Activated CD4-positive, alpha-beta T cell treated with anti-CD3 and anti-CD28 coated beads, Interleukin-2, amount 50 U/mL, for 1 hour (primary cell): ENCODE measurements around the gene PRKCE.

Experiments
- DNase-seq: peaks from one replicate; pipeline ENCODE4 v3.0.0-alpha.2; 2020

The PRKCE gene

DNA sequence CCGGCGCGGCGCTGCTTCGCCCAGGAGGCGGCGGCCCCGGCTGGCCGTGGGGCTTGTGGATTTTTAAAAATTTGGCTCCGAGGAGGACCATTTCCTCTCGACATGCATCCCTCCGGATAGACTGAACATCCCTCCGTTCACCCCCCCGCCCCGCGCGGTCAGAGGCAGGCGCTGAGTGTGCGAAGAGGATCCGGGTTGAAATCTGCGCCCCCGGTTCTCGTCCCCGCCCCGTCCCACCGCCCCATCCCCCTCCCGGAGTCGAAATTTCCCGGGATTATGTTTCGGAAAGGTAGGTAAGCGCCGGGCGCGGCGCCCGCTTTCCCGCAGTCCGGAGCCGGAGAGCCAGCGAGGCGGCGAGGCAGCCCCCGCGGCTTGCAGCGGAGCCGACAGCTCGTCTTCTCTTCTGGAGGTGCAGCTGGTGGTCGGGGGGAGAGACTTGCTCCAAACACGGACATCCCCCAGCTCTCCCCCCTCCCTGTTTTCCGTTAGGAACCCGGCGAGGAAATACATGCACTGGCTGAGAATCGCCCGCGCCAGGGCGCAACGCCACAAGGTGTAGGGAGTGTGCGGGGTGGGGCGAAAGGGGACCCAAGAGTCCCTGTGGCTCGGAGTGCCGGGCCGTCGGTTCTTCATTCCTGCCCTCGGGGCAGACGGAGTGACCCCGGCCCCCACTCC lies at the start of gene PRKCE:
Gene PRKCE, plus strand, starts transcription at position 261 of the 675 bp plus-strand sequence.
- peak; percentile 48 for DNase-seq

DNA sequence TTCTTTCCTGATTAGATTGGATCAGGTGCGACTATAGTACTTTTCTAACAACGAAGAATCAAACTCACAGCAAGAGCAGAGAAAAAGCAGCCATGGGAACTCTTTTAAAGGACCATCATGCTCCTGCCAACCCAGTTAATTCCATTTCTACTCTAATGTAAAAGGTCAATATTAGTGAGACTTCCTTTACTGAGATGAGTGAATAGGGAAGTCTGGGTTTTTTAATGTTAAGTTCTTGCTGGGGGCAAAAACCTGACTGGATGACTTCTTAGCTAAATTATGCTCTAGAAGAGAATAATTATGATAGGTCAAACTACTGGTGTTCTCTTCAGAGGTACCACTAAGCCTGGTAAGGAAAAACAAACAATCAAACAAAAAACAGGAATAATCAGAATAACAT lies 48.9 kb upstream of the PRKCE start:
- DNase-seq = no peak

- no peak for DNase-seq
These were observed 46.4 kb upstream of the PRKCE start for GRCh38 chr2:45605116-45605515.

DNA sequence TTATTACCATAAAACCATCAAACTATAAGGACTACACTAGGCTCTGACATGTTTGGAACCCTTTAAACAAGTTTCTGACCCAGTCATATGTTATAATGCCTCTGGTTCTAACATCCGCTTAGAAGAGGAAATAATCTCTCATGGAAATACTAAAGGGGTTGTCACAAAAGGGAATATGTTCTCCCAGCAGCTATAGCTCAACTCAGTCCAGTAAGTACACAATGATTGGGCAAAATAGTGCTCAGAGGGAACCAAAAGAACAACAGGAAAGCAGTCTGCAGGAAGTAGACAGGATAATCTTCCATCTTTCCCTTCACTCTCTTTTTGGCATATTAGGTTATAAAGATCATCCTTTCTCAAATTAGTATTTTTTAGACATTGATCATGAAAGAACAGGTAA lies 44.7 kb upstream of the PRKCE start:
- no peak for DNase-seq

- DNase-seq = no peak
These were observed 43.8 kb upstream of the PRKCE start for GRCh38 chr2:45607701-45608100.

- DNase-seq = peak; percentile 23
These were observed 41.0 kb upstream of the PRKCE start for GRCh38 chr2:45610281-45611019.

GRCh38 chr2:45611020-45611859 lies 40.2 kb upstream of the PRKCE start, which contains the start of gene SRBD1:
Gene SRBD1 (minus strand): TSS chr2:45611267. CDS start chr2:45605441, 5,826 bp downstream.
- peak; percentile 75 for DNase-seq

DNA sequence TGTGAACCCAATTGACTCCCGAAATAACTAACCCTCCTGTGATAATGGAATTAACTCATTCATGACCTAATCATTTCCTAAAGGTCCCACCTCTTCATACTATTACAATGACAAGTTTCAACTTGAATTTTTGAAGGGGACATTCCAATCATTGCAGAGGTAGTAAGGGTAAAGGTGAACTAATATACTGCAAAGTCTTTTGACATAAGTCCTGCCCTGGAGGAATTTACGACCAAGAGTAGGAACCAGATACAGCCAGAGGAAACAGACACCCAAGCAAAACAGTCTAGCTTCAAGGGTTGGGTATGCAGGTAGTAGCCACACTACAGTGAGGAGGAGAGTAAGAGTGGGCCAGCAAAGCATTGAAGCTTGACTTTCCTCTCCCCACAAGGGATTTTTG lies 39.2 kb upstream of the PRKCE start:
- no peak for DNase-seq

DNA sequence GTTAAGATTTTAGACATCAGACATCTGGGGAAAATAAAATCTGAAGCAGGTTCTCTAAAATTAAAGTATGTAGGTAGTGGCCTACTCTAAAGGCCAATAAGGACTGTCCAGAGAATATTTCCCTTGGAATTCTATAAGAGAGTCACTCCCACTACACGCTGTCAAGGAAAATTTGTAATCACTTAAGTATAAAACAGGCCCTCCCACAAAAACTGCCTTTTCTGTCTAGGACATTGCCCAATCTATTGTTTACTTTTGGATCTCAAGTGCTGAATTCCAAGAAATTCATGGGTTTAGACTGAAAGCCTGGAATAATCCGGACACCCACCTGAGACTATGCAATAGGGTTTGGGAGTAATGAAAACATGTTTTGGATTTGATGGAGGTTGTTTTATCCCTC lies 38.7 kb upstream of the PRKCE start:
- no peak for DNase-seq

DNA sequence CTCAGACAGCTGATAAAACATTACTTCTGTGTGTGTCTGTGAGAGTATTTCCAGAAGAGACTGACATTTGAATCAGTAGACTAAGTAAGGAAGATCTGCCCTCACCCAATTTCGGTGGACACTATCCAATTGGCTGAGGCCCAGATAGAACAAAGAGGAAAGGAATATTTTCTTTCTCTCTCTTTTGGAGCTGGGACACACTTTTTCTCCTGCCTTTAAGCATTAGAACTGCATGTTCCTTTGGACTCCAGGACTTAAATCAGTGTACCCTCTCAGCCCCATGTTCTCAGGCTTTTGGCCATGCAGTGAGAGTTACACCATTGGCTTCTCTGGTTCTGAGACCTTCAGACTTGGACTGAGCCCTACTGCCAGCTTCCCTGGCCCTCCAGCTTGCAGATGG lies 37.1 kb upstream of the PRKCE start:
- no peak for DNase-seq

GRCh38 chr2:45614871-45615415 lies 36.5 kb upstream of the PRKCE start:
- DNase-seq = no peak

- DNase-seq = no peak
These were observed 34.6 kb upstream of the PRKCE start for GRCh38 chr2:45616658-45617411.

- DNase-seq = no peak
These were observed 34.0 kb upstream of the PRKCE start for GRCh38 chr2:45617496-45617895.

DNA sequence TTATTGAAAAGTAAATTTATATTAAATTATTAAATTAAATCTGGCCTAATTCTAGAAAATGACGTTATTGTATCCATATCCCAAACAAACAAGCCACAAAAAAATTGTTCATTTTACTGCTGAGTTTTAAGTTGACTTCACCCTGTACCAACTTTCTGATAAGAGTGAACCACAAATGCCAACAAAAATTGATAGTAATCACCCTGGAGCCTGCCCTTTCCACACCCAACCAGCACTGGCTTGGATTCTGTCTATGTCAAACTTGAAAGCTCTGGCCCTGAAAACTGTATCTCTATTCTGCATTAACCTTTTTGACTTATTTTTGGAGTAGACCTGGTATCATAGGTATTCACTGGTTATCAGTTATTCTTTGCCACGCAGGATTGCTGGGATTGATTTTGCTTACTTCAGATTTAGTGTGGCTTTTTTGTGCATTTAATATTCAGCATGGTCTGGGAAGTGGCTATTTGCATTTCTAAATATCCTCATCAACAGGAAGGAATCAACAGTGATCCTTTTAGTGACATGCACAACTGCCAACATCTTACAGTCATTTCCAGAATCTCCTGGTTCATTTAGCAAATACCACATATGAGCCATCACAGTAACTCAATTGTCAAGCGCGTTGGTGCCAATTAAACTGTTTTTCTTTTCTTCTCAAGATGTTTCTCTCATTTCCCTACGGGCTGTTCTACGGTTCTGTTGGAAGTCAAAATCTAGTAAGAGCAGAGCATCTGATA lies 29.0 kb upstream of the PRKCE start:
- DNase-seq = no peak

DNA sequence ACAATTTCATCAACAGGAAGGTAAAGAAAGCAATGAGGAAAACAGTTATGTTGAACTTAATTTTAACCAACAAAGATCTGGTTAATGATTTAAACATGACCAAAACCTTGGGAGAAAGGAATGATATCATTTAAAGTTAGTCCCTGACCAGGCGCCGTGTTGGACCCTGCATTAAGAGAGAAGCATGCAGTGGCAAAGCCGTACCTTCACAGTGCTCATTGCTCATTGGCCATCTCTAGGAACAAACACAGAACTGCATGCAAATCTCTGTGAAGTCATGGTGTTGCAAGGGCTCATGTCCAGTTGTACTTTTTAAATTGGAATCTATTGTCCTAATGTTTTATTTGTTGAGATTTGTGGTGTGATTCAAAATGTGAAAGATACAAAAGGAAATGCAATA lies 28.4 kb upstream of the PRKCE start:
- DNase-seq = no peak

GRCh38 chr2:45625824-45626223 lies 25.7 kb upstream of the PRKCE start:
- no peak for DNase-seq

DNA sequence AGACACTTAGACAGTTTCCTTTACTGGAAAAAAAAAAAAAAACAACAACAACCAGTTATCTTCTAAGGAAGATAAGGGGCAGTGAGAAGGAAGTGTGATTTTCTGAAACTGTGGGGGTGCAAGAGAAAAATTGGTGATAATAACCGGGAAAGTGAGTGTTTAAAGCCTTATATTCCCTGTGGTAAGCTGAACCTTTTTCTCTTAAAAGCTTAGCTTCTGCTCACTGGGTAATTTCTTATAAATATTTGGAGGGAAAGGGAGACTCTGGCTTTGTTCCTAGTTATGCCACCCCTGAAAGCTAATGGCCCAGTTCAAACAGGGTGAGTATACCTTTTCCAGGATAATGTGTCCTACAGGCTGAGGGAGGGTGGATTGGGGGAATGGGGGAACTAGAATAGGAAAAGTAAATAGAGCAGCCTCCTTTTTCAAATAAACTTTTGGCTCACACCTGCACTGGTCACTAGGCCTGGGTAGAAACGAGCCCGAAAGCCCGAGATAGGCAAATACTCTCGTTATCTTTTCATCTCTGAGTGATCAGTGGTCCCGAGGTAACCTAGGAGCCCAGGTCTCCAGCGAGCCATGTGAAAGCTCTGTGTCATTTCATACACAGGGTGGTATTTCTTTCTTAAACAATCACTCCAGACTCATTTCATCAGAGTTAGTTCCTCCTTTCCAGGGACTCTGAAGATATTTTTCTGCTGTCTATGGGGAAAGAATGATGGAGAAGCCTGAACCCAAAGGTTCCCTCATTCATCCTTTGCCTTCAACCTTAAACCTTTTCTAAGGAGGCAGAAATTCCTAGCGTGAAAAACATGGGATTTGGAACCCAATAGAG lies 24.9 kb upstream of the PRKCE start:
- DNase-seq = no peak

- no peak for DNase-seq
These were observed 23.6 kb upstream of the PRKCE start for GRCh38 chr2:45627911-45628310.

DNA sequence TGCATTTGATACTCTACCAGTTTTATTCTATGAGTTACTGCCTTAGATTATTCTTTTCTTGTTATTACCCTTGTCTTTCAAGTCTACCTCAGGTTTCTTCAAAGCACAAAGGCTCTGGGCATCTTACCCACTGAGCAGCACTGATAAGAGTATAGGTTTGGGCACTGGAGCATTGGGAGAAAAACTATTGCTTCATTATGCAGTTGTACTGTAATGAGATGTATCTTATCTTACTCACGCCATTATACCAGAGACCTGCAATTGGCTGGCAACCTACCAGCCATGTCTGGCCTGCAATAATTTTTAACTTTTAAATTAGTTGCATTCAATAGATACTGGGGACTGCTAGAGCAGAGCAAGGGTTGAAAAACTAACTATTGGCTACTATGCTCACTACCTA lies 21.5 kb upstream of the PRKCE start:
- no peak for DNase-seq

DNA sequence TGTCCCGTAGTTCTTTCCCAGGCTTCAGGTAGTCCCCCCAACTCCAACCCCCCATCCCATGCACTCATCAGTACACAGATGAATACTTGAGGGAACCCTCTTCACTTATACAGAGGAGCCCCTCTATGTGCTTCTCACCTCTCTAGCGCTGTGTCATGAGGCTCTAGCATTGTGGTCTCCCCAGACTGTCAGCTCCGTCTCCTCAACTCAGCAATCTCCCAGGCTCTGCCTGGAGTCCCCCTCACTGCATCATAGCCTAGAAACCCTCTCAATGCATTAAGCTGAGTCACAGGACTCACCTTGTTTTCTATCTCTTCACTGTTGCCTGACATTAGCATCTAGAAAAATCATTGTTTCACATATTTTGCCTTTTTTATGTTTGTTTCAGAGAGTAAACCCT lies 20.2 kb upstream of the PRKCE start:
- no peak for DNase-seq

DNA sequence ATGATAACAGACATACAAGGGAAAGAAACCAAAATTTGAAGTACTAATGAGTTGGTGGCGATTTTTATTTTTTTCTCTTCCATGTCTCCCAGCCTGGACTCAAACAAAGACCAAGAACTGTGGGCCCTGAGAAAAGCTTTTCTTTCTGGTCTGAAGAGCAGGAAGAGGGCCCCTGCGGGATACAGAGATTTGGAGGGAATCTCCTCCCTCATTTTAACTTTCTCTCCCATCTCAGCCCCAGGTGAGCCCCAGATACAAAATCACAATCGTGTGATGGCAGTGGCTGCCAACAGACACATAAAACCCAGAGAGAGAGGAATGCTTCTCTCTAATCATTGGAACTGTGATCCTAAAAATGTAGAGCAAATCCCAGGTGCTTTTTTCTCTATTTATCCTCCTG lies 19.5 kb upstream of the PRKCE start:
- no peak for DNase-seq
